GM18907 (cell line): Measurements from ENCODE around the gene HYAL1.
A peak's percentile ranks its signal among the peaks of the same experiment; 100 is the strongest.
"Not testable (repeated sequence)": the region's sequence is repeated elsewhere in the genome, so short reads cannot be mapped to it uniquely, and the experiment has no call there.

Experiments used
- ATAC-seq: cut with Tn5 transposase; IDR thresholded peaks from one replicate; pipeline ENCODE4 v1.9.1; 2021; ENCODE audit warnings: mild to moderate bottlenecking, moderate library complexity; ENCODE audit not compliant: unreplicated experiment

The HYAL1 gene

DNA sequence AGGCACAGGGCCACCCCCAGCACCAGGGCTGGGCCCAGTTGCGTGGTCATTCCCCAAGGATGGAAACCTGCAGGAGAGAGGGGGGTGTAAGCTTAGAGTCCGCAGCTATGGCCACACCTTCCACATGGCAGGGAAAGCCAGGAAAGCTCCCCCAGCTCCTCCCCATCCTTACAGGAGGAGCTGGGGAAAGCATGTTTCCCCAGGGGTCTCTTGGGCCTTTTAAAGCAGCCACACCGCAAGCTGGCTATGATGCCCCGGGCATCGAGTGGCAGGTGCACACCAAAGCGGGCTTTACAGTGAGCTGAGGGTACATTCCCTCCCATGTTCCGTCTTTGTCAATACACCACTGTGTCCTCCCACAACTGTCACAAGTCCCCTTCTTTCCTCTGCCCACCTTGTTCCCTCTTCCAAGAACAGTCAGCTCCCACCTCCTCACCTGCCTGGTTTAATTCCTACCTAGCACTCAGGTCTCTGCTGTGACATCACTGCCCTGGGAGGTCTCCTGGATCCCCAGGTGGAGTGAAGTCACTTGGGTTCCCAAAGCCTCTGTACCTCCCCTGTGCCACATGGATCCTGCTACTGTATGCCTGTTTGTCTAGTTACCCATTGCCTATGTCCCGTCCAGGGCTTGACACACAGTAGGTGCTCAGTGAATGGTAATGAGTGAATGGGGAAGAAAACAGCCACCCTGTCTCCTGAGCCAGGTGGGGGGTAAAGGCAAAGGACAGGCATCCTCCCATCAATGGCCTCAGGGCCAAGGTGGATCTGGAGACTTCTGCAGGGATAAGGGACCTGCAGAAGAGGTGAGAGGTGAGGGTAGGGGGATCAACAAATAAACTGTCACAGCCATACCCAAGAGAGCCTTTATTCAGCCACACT lies 7.6 kb downstream of the HYAL1 start:
- ATAC-seq: no peak

DNA sequence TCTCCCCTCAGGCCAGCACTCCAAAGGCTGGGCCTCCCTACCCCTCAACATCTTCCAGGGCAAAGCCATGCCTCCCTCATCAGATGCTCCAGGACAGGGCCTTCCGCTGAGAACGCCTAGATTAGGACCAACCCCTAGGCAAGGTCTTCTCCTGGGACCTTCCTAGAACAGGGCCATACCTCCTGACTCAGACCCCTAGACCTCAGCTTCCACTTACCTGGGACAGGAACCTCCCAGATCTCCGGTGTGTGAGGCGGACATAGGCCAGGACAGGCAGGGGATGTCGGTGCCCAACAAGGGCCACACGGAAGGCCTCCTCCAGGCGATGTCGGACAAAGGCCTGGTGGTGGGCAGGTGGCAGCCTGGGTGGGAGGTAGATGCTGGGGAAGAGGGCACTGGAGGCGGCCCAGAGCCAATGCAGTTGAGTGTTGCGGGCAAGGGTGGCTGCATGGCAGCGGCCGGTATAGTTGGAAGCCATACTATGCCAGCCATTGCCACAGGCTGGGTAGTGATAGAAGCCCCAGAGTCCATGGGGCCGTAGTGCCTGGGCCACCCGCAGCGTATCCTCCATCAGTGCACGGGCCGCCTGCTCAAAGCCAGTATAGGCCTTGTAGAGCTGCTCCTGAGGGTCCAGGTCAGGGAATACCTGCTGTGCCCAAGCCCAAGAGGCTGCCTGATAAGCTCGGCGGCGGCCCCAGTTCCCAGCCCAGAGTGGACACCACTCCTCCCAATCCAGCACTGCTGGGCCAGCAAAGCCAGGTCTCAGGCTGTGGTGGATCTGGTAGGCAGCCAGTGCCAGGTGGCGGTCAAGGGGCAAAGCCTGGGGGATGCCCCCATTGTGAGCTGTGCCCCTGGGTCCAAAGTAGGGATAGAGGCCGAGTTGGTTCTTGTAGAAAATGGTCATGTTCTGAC lies 8.6 kb downstream of the HYAL1 start:
- ATAC-seq: no peak

DNA sequence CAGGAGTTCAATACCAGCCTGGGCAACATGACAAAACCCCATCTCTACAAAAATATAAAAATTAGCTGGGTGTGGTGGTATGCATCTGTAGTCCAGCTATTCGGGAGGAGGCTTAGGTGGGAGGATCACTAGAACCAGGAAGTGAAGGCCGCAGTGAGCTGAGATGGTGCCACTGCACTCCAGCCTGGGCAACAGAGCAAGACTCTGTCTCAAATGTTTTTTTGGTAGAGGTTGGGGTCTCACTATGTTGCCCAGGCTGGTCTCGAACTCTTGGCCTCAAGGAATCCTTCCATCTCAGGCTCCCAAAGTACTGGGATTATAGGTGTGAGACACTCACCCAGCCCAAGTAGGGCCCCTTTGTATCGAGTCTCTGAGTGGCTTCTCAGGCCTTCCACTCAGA lies 9.3 kb downstream of the HYAL1 start:
- no peak for ATAC-seq

DNA sequence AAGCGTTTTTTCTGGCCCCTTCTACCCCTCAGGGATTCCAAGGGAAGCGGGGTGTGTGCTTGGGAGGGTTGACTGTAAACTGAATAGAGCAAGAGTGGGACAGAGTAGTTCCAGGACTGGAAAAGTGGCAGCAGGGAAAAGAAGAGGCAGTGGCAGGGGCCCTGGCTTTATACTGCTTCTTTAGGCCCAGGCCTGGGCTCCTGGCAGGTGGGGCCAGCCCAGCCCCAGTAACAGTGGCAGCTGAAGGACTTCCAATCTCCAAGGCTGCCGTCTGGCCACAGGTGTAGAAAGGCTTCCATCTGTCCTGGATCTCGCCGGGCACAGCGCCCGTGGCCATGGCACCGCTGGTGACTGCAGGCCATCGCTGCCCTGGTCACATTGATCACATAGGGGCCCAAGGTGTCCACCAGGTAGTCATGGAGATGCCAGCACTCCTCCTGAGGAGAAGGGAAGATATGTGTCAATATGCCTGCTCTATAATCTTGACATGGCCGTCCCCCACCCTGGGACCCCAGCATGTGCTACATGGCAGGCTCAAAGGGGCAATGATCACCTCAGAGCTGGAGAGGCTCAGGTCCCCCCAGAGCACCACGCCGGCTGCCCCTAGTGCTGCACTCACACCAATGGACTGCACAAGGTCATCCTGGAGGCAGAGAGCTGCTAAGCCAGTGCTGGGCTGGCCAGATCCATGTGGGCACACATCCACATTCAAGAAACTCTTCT lies 10.1 kb downstream of the HYAL1 start:
- ATAC-seq: no peak

DNA sequence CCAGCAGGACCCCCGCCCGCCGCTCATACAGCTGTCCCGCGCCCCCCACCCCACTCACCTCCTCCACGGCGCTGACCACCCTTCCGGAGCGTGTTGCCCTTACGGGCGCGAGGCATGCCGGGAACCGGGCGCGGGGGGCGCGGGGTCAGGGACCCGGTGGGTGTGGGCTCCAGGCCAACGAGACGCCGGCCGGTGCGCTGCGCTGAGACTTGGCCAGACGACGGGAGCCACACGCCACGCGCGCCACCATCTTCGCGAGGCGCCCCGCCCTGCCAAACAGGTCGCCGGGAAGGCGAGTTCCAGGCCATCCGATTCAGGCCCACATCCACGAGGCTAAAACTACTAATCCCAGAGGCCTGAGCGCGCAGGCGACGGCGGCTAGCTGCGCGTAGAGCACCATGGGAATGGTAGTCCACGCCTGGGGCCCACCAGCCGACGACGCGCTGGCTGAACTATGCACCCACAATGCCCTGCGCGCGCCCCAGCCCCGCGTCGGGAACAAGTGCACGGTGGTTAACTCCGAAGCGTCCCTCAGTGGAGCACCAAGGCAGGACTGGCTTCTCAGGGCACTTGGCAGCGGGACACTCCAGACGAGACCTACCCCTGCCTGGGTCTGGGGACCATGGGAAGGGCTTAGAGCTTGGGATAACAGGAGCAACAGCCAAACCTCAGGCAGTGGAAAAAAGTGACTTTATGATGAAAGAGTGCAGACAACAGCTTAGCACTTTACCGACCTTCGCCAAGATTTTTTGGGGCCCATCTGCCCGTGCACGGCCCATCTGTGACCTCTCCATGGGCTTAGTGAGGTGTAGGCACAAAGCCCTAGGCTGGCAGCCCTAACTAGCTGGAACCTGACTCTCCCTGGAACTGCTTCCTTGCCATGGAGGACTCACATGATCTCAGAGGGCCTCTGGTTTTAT lies 11.0 kb downstream of the HYAL1 start, which contains the start of gene IFRD2:
Gene IFRD2 (minus strand): TSS at position 271 of the 920 bp plus-strand sequence. CDS start 155 bp downstream, at position 116.
- ATAC-seq: peak; percentile 89

DNA sequence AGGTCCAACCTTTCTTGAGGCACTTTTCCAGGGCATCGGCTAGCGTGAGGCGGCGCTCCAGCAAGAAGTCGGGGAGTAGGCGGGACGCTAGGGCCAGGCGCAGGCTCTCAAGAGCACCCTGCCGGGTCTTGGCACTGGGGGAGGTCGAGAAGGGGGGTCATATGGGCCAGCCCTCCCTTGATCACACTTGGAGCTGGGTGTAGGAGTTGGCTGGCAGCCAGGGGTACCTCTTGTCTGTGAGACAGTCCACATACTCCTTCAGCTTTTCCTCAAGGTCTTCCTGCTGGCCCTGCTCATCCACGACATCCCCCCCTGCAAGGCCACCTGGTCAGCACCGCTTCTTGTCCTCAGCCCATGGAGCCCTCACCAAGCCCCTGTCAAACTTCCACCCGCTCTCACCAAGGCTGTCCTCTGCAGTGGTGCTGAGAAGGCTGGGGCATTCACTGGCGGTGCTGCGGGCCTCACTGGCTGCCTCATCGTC lies 13.2 kb downstream of the HYAL1 start:
- no peak for ATAC-seq

DNA sequence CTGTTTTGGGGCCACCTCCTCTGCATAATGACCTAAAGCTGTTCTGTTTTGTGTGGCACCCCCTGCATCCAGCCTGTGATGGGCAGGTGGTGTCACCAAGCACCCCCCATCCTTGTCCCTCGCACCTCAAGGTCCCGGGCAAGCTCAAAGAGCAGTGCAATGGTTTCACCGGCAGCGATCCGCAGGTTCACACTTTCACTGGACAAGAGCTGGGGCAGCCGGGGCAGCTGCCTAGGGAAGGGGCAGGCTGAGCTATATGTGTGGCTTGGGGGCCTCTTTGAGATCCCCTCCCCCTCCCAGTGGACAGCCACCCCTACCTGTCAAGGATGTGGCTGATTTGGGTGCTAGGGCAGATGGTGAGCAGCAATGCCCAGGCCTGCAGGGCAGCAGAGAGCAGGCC lies 14.2 kb downstream of the HYAL1 start:
- no peak for ATAC-seq

DNA sequence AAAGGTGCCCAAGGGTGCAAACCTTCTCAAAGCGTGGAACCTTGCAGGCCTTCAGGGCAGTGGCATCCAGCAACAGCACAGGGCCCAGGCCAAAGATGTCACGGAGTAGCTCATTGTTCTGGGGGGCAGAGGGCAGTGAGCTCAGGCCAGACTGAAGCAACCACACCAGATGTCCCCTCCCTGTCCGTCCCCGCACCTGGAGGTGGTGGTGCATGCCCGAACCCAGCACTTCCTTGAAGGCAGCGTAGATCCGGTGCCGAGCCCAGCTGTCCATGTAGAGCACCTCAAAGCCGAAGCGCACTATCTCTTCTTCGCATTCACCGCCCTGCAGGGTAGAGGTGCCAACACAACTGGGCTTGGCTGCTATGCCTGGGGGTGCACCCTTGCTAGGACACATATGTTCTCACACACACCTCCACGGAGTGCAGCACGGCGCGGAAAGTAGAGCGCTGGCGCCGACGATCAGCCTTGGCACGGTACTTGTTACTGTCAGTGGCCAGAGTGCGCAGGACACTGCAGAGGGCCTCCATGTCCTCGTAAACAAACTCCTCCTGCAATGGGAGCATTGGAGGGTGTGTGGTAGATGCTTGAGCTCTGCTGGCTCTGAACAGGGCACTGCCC lies 14.9 kb downstream of the HYAL1 start:
- no peak for ATAC-seq

DNA sequence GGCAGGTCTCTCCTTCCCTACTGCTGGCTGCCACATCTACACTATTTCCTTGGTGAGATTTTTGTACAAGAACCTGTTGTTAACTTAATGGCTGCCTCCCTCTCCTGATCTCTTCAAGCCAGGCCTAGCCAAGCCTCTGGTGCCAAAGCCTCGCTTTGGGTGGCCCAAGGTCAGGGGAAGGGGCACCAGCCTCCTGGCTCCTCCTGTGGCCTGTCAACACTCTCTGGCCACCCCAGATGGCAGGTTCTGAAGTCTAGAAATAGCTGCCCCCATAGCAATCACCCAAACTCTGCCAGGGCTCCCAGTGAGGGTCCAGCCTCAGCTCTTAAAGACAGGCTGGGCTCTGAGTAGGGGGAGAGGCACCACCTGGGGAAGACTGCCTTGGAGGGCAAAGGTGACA lies 16.1 kb downstream of the HYAL1 start:
- no peak for ATAC-seq

DNA sequence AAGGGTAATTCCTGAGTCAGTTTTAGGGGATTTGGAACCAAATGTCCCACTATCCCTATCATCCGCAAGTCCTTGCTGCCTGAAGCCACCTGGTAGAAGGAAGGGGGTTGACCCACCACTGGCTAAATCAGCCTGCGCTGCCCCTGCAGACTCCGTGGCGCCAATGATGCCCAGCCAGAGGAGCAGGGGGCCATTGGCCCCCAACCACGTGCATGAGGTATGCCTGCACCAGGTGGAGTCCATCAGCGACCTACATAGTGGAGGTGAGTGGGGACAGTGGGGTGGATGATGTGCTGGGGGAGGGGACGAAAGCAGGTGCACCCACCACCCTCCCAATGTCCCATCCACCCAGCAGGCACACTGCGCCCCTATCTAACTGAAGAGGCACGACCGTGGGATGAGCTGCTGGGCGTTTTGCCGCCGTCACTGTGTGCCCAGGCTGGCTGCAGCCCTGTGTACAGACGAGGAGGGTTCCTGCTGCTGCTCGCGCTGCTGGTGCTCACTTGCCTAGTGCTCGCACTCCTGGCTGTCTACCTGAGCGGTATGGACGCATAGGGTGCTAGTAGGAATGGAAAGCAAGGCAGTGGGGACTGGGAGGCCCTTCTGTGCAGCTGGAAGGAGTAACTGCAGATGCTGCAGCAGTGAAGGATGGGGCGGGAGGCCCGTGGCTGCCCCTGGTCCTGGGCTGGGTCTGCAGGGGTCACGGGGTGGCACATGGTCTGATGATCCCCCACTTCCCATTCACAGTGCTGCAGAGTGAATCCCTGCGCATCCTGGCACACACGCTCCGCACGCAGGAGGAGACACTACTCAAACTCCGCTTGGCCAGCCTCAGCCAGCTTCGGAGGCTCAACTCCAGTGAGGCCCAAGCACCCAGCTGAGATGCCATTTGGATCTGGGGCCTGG lies 16.8 kb downstream of the HYAL1 start:
- ATAC-seq: no peak

DNA sequence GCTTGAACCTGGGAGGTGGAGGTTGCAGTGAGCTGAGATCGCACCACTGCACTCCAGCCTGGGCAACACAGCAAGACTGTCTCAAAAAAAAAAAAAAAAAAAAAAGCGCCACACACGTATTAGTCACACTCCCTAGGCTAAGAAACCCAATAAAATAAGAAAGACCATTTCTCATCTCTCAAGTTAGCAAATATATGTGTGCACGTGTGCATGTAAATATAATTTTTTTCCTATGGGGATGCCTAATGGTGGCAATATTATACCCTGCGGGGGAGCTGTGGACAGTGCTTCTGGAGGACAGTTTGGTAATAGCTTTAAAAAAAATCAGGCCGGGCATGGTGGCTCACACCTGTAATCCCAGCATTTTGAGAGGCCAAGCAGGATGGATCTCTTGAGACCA lies 19.3 kb downstream of the HYAL1 start:
- ATAC-seq: not testable (repeated sequence)

DNA sequence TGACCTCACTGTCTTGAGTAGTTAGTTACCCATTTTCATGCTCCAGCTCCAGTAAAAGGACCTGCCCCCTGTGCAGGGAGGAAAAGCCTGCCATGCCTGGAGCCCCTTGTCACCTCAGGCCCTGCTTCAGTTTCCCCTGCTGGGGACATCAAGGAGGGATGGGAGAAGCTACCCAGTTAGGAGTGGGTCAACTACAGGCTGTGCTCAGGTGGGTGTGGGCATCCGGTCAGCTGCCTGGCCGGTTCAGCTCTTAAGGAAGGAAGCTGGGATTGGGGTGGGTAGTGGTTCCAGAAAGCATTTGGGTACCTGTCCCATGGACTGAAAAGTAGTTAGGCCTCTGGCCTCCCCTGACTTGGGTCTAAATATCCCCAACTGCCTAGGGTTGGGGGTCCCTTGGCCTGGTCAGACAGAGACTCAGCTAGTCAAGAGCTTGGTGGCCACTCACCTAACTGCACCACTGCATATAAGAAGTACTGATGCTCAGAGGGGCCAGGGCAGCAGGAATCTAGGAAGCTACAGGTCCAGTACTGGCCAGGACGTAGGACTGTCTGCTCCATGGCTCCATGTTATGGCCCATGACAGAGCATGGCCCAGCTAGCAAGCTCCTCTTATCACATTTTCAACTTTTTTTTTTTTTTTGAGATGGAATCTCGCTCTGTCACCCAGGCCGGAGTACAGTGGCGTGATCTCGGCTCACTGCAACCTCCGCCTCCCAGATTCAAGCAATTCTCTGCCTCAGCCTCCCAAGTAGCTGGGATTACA lies 23.9 kb downstream of the HYAL1 start:
- no peak for ATAC-seq

DNA sequence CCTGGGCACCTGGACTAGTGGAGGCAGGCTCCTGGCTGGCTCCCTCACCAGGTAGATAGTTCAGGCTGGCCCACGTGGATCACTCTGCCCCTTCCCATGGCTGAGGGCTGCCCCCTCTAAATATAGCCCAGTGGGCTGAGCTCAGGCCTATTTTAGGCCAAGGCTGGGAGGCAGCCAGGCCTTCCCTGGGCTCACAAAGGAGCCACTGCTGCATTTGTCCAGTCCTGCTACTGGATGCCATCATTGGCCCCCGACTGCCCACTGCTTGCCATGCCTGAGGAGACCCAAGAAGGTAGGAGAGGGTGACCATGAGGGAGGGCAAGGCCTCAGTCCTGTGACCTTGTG lies 24.5 kb downstream of the HYAL1 start, which contains the start of gene LSMEM2:
Gene LSMEM2 (plus strand): TSS at position 208 of the 345 bp plus-strand sequence. CDS start 27 bp downstream, at position 235.
- no peak for ATAC-seq

DNA sequence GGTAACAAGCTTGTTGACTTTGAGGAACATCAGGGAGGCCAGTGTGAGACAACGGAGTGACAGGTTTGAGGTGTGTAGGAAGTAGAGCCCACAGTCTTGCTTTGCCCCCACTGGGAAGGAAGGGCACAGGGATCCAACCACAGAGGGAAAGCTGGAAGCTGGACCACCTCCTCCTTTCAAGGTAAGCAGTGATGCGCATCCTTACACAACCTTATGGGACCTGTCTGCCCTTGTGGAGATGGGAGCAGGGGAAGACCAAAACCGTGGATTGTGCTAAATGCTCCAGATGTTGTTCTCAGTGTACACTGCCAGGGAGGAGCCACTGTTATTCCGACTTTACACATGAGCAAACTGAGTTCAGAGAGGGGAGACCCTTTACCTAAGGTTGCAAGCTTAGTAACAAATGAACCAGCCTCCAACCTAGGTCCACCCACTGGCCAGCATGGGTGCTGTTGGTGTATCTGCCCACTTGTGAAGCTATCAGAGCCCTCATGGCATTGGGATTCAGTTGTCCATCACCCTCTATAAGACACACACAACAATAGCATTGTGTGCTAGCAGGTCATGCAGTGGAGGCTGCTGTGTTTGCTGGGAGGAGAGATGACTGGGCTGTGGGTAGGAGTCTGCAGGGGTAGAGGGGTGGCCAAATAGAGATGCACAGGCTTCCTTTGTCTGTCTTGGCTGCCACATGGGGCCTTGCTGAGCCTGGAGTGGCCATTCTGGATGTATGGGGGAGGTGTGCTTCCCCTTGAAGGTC lies 25.1 kb downstream of the HYAL1 start:
- no peak for ATAC-seq

DNA sequence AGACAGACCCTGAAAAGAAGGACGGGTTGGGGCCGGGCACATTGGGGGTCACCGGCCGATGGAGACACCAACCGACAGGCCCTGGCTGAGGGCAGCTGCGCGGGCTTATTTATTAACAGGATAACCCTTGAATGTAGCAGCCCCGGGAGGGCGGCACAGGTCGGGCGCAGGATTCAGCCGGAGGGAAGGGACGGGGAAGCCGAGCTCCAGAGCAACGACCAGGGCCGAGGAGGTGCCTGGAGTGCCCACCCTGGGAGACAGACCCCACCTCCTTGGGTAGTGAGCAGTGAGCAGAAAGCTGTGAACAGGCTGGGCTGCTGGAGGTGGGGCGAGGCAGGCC lies 26.6 kb downstream of the HYAL1 start:
- ATAC-seq: no peak

DNA sequence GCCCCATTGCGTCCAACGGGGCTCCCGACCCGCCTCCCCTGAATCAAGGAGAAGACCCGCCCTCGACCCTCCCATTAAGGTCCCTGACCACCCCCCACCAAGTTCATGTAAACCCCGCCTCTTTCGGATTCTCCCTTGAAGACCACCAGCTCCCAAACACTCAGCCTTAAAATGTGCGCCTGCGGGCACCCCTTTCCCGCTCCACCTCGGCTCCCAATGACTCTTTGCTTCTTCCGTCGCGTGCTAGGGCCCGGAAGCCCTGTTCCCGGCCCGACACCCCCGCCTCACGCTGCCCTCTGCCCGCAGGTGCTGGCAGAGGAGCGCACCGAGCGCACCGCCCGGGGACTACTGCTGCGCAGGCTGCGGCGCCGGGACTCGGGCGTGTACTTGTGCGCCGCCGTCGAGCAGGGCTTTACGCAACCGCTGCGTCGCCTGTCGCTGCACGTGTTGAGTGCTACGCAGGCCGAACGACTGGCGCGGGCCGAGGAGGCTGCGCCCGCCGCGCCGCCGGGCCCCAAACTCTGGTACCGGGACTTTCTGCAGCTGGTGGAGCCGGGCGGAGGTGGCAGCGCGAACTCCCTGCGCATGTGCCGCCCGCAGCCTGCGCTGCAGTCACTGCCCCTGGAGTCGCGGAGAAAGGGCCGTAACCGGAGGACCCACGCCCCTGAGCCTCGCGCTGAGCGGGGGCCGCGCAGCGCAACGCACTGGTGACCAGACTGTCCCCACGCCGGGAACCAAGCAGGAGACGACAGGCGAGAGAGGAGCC lies 27.2 kb downstream of the HYAL1 start:
- no peak for ATAC-seq
